NCI-H82 treated with DMSO at 0.1 percent for 48 hours (cell line): ENCODE measurements around the gene GALNT7.

ENCODE experiments used
- DNase-seq: peaks from one replicate; lab custom pipeline; 2025; ENCODE audit not compliant: unreplicated experiment; lab: John Stamatoyannopoulos, UW

GALNT7 gene

DNA sequence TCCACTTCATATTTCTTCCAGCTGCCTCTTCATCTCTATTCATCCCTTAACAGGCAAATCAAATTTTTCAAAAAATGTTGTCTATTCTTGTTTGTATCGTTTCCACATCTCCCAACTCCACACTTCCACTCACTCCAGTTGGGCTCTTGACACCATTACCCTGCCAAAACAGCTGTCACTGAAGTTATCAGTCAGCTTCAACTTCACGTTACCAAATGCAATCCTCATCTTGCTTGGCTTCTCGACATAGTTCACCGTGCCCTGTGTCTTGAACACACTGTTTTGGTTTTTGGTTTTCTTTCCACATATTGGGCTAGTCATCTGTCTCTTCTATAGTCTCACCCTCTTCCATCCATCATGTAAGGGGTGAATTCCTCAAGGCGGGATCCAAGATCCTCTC, 65.2 kb downstream of the GALNT7 start:
- DNase-seq = no peak

DNA sequence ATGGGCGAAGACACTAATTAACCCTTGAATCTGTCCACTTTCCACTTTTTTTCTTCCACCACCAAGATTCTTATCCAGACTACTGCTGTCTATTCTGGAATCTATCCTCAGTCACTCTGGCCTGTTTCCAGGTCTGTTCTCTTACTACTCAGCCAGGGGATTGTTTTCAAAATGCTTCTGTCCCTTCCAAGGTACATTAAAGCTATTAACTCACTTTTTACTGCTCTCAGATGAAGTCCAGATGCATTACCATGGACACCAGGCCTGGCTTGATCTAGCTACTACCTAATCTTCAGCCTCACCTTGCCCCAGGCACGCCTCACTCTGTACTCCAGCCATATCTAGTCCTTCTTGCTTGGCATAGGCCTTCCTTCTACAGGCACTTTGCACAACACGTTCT, 66.4 kb downstream of the GALNT7 start:
- DNase-seq = no peak

DNA sequence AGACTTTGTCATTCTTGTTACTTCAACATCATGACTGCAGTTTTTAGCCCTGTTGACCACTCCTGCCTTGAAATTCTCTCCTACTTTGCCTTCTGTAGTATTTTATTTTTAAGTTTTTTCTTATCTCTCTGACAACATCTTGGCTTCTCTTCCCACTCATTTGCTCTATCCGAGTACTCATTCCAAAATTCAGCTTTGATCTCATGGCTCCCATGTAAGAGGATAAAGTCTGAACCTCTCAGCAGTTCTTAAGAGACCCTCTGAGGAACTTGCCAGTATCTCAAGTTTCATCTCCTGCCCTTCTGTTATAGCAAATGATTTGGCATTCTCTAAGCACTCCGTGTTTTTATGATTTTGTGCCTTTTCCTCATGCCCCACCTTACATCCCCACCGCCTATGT, 67.7 kb downstream of the GALNT7 start:
- DNase-seq = no peak

DNA sequence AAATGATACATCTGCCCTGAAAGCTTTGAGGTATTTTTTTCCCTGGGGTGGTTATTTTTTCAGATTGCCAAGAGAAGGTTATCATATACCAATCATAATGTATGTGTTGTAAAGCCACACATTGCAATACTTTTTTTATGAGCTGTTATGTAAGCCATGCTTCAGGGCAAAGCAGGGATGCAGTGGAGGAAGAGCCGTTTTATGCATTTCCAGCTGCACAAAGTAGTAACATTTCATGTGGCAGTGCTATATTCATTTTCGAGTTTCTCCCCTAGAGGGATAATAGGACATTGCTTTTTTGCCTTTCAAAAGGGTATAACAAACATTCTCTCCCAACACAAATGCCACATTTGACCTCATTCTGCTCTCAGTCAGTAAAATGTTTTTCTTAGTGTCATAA, 68.5 kb downstream of the GALNT7 start:
- no peak for DNase-seq

DNA sequence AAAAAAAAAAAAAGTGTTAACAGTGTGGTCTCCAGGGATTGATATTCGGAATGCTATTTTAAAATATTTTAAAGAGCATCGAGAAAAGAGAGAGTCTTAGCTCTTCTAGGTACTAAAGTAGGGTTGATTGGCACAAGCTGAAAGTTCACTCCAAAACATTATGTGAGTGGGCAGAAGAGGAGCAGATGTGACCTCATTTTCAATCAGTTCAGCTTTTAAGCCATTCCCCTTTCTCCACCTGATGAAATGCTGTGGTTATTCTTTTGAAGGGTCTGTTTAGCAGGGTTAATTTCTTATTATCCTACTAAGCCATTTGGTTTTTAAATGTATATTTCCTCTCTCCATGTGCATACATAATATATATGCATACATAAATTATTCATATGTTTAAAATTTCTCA, 69.2 kb downstream of the GALNT7 start:
- no peak for DNase-seq

DNA sequence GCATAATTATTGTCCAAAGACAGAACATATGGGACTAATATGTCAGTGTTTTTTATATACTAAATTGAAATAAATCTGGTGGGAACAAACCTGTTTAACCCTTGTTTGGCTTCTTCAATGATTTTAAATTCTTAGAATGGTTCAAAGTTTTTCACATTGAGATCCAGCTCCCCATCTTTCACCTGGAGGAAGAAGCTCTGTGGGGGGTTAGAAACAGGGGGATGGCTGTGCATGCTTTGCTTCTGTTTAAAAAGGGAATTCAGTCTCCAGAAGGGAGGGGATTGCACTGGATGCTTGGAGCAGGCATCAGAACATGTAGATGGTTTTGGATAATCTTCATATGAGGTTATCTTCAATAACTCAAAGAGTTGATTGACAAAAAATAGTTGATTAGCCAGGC, 72.1 kb downstream of the GALNT7 start:
- DNase-seq = no peak

DNA sequence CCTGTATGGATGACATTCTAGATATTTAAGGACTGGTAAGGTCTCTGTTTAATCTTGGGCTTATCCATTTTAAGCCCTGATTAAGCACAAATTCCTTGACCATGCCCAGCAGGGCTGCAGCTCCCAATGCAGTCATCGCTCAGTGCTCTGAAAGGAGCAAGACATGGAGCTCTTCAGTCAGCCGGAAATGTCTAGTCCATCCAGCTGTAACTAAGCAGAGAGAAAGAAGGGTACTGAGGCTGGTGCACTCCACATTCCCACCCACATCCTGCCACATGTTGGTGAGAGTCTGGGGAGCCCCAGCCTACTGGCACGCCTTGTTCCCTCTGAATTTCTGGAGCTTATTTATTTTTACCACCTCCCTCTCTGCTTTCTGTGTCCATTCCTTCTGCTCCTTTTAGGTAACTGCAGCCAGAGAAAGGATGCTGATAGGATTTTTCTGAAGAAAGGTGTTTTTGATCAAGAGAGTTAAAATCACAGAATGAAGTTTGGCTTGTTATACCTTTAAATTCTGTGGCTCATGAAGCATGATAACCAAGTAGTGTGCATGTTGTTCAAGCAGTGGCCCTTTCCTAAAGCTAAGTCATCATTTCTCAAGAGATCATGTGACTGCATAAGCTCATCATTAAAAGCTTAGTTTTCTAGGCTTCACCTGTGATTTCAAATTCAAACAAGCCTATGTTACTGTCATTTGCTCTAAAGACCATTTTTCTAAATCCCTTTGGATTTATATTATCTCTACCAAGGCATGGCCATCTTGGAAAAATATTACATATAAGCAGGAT, 74.0 kb downstream of the GALNT7 start:
- peak; percentile 21 for DNase-seq

DNA sequence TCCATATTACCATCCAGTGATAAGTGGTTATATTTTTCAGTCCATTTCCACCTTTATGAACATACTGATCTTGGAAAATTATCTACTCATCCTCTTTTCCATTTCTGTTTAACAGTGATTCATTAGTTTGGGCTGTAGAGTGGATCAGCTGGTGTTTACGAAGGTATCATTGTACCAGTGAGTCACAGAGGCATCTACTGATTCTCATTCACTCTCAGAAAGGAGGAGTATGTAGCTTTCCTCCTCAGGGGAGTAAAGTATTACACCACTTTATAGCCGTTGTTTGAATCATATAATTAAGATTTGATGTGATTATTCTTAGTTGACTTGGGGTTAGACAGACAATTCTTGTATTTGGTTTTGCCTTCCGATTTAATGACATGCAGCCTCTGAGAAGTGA, 74.7 kb downstream of the GALNT7 start:
- DNase-seq = no peak

DNA sequence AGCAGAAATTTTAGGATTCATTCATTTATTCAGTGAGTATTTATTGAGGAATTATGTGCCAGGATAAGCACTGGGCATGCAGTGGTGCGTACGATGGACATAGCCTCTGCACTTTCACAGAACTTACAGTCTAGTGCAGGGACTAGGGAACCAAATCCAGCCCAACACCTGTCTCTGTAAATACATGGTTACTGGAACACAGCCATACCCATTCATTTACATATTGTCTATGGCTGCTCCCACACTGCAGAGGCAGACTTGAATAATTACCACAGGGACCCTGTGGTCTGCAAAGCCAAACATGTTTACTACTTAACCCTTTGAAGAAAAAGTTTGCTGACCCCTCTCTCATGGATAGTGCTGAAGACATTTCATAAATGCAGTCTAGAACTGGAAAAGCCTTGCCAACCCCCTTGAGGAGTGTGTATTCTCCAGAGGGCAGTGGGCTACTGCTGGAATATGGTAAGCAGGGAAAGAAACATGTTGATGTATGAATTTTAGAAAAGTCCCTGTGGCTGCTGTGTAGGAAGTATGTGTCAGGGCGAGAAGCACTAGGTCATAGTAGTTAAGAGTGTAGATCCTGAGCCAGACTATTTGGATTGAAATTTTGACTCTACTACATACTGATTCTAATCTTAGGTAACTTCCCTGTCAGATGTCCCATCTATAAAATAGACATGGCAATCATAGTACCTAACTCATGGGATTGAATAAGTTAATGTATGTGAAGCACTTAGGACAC, 75.5 kb downstream of the GALNT7 start:
- DNase-seq = no peak

DNA sequence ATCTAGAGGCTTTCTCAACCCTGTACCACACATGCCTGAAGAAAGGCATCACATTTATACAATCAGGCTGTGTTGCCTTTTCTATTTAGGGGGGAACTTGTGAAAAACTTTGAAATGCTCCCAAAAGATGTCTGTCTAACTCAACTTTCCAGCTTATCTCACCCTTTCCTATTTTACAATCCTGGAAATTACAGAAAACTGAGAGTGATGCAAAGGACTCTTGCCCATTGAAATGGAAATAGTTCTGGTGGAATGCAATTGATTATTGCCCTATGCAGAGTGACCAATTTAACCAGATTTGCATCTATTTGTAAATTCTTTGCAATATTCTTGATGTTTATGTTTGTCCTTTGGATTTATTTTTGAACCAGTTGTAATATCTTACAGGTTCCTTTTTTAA, 77.3 kb downstream of the GALNT7 start:
- DNase-seq = no peak

DNA sequence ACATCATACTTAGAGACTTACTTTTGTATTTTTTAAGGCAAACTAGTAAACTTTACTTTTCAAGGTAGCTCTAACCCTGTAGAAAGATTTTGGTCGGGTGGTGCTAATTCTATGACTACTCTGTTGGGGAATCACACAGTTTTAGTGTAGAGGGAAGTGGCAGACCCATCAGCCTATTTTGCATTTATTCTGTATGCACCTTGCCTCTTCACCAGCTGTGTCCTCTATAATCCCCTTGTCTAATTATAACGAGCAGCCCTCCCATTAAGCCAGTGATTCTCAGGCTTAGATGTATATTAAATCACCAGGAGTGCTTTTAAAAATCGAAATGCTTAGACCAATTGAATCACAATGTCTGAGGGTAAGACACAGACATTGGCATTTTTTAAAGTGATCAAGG, 78.1 kb downstream of the GALNT7 start:
- peak; percentile 79 for DNase-seq

DNA sequence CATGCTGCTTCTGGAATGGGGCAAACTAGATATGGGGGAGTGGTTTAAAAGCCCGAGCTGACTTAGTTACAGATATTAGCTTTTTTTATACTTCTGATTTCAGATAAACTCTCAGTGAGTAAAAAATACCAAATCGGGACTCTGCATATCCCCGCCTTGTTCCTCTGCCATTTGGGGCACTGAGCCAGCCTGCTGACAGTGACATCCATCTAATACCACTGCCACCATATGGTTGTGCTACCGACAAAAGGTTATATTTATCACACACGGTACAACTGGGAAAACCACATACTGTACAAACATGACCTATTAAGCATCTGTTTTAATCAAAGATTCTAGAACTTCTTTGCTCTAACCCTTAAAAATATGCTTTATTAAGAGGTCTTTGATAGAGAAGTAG, 78.7 kb downstream of the GALNT7 start:
- DNase-seq = peak; percentile 39

DNA sequence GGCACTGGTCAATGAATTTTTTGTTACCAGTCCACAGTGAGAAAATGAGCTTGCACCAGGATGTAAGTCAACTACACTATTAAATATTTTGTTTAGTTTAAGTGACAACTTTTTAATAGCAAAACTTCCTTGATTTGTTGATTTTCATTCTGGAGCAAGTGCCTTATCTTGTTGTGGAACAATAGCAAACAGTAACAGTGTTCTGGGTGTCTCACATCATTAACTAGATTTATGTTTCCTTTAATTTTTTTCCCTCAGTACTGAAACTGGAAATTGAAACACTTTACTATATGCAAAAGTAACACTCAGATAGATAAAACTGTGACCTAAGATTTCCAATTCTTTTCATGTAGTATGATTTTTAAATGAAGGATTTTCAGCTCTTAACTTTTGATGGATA, 80.1 kb downstream of the GALNT7 start:
- no peak for DNase-seq

DNA sequence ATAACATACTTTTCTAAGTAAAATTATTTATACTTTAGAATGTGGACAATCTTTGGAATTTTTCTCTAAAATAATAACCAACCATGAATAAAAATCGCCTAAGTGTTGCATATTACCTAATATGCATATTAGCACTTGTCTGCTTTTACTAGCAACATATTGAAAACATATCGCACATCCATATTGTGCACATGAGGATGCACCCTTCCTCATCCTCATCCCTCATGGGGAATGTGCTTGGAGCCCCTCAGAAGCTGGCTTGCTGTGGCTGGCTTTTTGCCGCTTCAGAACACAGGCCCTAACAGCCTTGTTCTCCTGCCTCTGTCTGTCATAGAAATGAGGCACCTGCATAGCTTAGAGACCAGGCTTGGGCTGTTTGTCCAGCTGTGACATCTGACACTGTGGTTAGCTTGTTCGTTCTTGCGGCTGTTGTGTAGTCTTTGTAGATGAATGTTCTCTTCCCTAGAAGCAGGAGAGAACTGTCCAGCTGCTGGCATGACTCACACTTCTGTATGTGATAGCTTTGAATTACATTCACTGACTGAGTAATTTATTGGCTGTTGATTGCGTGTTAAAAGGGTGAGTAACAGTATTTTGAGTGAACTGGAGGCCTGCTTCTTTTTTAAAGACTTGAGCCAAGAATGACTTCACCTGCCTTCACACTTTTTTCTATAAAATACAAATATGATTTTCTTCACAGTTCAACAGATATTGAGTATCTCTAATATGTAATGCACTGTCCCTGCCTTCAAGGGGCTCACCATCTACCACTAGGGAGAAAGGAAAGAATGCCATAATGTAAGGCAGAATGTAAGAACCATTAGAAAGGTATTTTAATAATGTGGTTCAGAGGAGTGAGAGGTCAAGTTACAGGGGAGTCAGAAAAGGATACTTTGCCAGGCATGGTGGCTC, 83.7 kb downstream of the GALNT7 start:
- no peak for DNase-seq

DNA sequence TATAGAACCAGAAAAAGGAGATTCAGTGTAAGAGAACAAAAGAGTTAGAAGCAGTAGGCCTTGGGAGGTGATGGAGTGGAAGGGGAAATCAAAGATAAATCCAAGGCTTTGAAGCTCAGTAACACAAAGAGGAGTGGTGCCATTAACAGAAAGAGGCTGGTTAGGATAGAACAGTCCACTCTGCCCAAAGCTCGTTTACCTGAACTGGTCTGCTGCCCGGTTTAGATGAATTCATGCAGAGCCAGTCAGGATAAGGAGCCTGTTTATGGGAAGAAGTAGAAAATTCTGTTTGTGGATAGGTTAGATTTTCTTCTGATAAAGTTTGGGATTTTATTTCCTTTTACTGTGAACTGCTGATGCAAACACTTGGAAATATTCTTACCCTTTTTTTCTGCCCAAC, 85.0 kb downstream of the GALNT7 start:
- DNase-seq = no peak

DNA sequence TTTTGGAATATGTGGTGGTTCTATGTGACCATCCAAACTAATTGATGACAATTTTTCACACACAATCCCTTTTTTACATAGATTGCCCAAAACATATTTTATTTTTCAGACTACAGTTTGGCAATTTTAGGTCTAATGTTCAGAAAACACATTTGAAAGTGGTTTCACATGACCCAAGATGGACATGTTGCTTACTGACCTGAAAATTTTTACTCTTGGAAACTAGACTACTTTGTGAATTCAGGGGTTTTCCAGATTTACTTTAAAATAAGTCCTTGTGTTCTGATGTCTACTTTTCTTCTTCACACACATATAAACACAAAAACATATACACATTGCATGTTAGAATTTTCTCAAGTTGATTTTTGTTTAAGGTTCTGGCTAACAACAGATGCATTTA, 86.0 kb downstream of the GALNT7 start:
- no peak for DNase-seq

DNA sequence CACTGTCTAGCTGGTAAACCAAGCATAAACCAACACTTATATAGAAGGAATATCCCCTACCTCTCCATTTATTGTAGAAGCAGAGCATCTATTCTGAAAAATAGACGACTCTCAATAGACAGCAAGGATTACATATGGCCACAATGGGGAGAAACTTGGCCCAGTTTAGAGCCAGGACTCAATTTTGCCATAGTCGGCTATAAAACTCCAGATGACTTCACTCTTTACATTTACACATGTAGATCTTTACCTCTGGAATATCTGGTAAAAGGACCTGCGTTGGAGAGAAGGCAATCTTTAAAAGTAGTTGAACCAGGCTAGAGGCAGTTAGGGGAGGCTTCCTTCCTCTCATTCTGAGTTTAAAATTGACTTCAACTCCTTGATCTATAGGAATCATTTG, 88.2 kb downstream of the GALNT7 start:
- DNase-seq = no peak

DNA sequence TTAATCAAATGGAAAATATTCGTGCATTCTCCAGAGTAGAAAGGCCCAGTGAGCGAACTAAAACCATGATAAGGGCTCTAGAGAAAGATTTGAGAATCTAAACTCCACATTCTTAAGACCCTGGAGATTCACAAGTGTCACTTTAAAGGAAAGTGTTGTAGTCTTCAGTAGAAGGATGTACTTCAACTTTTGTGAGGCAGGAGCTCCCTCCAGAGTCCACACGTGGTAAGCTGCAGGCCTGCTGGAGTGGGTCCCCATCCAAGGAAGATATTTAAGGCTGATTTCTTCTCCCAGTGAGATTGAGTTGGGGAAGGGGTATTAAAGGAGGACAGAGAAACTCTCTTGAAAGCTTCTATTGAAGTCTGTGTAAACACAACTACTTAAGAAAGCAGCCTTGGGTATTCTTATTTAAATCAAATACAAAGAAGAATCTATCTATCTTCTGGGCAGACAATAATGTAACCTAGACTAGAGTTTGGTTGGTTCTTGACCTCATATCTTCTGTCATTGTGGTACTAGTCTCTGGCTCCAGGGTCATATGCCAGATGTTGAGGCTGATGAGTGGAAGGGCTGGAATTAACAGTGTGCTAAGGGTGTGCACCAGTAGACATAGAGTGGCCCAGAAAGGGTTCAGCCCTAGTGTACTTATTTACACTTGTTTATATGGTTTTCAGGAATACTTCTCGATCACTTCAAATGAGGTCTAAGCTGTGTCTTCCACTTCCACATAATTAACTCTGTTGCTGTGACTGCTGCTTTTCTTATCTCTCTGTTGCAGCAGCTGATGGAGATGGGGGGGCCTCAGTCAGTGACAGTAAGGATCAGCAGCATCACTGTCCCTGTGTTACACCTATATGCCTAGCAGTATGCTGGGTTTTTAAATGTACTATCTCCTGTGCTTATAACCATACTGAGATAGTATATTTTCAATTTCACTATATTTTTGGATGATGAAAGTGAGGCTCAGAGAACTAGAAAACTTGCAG, 89.4 kb downstream of the GALNT7 start:
- DNase-seq = no peak

DNA sequence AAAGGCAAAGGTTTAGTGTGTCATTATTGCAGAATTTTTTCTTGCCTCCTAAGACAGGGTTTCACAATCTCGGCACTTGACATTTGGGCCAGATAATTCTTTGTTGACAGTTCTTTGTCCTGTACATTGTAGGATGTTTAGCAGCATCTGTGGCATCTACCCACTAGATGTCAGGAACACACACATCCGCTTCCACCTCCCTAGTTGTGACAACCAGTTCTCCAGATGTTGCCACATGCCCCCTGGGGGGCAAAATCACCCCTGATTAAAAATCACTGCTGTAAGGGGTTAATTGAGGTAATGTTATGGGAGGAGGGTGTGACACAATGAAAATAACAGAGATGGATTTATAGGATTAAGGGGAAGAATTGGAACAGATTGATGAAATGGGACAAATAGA, 90.3 kb downstream of the GALNT7 start:
- DNase-seq = no peak

DNA sequence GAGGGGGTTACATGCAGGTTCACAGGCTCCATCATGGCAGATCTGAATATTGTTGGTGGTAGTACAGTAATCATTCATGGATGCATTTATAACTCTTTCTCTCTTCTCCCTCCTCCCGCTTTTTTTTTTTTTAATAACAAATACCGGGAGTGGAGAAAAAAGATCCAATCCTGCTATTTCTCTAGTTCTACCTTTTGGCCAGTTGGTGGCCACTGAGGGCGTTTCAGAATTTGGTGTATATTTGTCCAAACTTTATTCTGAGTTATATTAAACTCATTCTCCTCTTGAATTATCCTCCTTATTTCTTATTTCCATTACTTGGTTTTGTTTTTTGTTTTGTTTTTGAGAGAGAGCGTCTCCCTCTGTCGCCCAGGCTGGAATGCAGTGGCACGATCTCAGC, 90.7 kb downstream of the GALNT7 start:
- DNase-seq = no peak

DNA sequence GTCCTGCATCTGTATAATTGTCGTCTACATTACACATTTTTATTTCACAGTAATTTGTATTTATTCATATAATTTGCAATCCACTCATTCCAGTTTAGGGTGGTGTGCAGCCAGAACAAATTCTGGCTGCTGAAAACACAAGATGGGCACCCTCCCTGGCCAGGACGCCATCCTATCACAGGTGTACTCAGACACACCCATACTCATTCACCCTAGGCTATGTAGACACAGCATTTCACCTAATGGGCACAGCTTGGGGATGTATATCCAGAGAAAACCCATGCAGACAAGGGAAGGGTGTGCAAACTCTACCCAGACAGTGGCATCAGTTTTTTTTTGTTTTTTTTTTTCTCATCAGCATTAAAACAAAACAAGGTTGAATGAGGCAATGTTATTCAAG, 92.4 kb downstream of the GALNT7 start:
- no peak for DNase-seq
